Heart right ventricle (tissue), 16 donors: ENCODE measurements around the gene CACNA1A. TPM values are rescaled to one million over a fixed set of nuclear protein-coding genes. Genes with fewer than 3 reads are reported as not detected.
"Not testable (repeated sequence)": the region's sequence is repeated elsewhere in the genome, so short reads cannot be mapped to it uniquely, and the experiment has no call there.

Experiments
- ATAC-seq, 8 donors: fragments of 200-7000 bp; cut with Tn5 transposase; one replicate each; pipeline ENCODE4 v1.9.1; 2020; ENCODE audit warnings: mild to moderate bottlenecking in 8 of 8, moderate library complexity in 8 of 8, moderate number of reproducible peaks in 1 of 8
- DNase-seq, 2 donors: peaks; one replicate each; pipeline ENCODE4 v3.0.0-alpha.2; 2020
- H3K27ac ChIP-seq, 10 donors: fragments of 200-600 bp; sonication (generic) in 2 of 10; one replicate each; pipeline versions ENCODE4 v1.5.0 to v1.8.0; 2020 to 2022; ENCODE audit warnings: mild to moderate bottlenecking in 3 of 10
- H3K27me3 ChIP-seq, 7 donors: fragments of 200-600 bp; one replicate each; pipeline ENCODE4 v1.8.0; 2021 to 2022; ENCODE audit warnings: mild to moderate bottlenecking in 2 of 7
- H3K36me3 ChIP-seq, 9 donors: fragments of 200-600 bp; sonication (generic) in 1 of 9; one replicate each; pipeline versions ENCODE4 v1.5.0 to v1.8.0; 2020 to 2022; ENCODE audit warnings: mild to moderate bottlenecking in 2 of 9
- H3K4me1 ChIP-seq, 9 donors: fragments of 200-600 bp; sonication (generic) in 1 of 9; one replicate each; pipeline versions ENCODE4 v1.5.0 to v1.8.0; 2020 to 2022; ENCODE audit warnings: mild to moderate bottlenecking in 4 of 9
- H3K4me3 ChIP-seq, 10 donors: fragments of 200-600 bp; sonication (generic) in 2 of 10; one replicate each; pipeline versions ENCODE4 v1.5.0 to v1.8.0; 2020 to 2022; ENCODE audit warnings: mild to moderate bottlenecking in 7 of 10, moderate library complexity in 2 of 10
- H3K9me3 ChIP-seq, 11 donors: fragments of 200-600 bp in 10 of 11; sonication (generic) in 2 of 11; one replicate each; pipeline versions ENCODE4 v1.5.0 to v1.8.0; 2013 to 2022; ENCODE audit warnings: mild to moderate bottlenecking in 2 of 11, control low read depth in 1 of 11, moderate library complexity in 1 of 11
- WGBS, 2 donors: extraction: QIAGEN DNeasy Blood & Tissue Kit; methylation state at CpG; one replicate each; pipeline ENCODE4 v1.1.7; 2013; ENCODE audit warnings: inconsistent platforms in 1 of 2; 5-methylcytosine and 5-hydroxymethylcytosine counted together
- intact Hi-C, 10 donors: fragments of 100-400 bp; cut with DNase I; formaldehyde crosslinking; loops; one replicate each; pipeline versions ENCODE4 v1.11.1 to v1.14.2; 2022
- polyA plus RNA-seq, 2 donors: library from polyadenylated mRNA; stranded (reverse); fragments of 200-250 nt; gene quantifications; one replicate each; pipeline ENCODE4 v1.2.3, GENCODE V29; 2013
- total RNA-seq, 10 donors: library from RNA; stranded (reverse); fragmentation: NEBNext Ultra II Directional in 3 of 10; extraction: Animal tissue kit (Norgen Biotek cat#: 25700) in 3 of 10; gene quantifications; one replicate each; pipeline versions ENCODE4 v1.2.1 to v1.2.4, GENCODE V29; 2021 to 2023
- TF ChIP-seq, protein P1 (sequence below), 9 donors: fragments of 200-600 bp; sonication (generic) in 2 of 9; IDR thresholded peaks; one replicate each; pipeline versions ENCODE4 v1.5.0 to v1.8.0; 2021 to 2022; ENCODE audit warnings: antibody characterized with exemption in 9 of 9, mild to moderate bottlenecking in 5 of 9, moderate library complexity in 1 of 9
- donor health status: Arrhythmogenic right ventricular cardiomyopathy.
- donor health status: ischemic (EF 13 %, LVEDD 7.1; RV severe dilation, severe dysfunction).
- donor health status: healthy with polysubstance abuse.
- donor health status: DM: no; HTN: yes; CAD: no.
- donor health status: DM: no; HTN: no; CAD: no.
- donor health status: ischemic (EF 25% LVEDD 6.9; RV normal size, moderate dysfunction).
- donor health status: ischemic (EF 25% LVEDD 5.7; RV mildly dilated, moderate dysfunction).
- donor health status: healthy.
- donor health status: DM: yes; HTN: yes; CAD: no.
- donor health status: Ischemic cardiomyopathy.
- donor health status: ischemic (EF 35%, LVEDD 5.7; RV mildly dilated, moderate dysfunction).
- donor health status: nonischemic (EF 11% LVEDD 7.7; RV severe dilation, severe dysfunction).
- donor health status: DM: yes; HTN: yes; CAD: no.
- donor health status: PGD.
- donor health status: ischemic (EF 29% LVEDD 5.4; RV normal size, mild dysfunction).
- donor health status: nonischemic (EF 23%, LVEDD 6.1; RV moderate dilation, normal function).

Gene CACNA1A
- total and polyA plus RNA-seq, 12 donors: 0.21 to 2.3 (median 0.66) TPM

DNA sequence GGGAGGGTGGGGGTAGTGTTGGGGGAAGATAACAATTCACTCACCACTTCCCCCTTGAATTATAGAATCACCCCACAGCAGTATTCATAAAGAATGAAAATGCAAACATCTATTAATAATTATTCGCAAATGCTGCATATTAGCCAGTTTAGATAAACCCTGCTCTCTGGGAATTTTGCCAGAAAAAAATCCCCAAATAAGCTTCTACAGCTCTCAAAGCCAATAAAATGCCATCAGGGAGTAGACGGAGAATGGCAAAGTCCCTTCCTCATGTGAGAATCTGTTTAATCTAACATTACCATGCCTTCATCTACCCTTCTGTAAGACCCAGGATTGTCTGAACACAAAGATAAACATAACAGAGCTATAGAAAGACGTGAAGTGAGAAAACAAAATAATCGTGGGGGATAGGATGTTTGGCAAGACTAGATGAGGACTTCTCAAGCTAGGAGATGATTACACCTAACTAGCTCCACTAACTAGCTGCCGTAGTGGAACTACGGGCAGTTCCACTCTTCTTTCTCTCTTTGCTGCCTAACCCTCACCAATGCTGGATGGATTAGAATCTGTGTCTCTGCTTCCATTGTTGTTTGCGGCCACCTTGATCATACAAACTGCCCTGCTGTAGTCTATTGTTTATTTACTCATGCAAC is 32.4 kb upstream of the CACNA1A start:
- Histone ChIP-seq H3K36me3 (no peaks in the 10 kb centered on the region), H3K4me1 (no peaks in the 10 kb centered on the region), H3K9me3 (peaks cover 0 to 16% (median 0%) of the 10 kb centered on the region in 11 donors), H3K4me3 (no peak overlapping the region), H3K27me3 (peaks cover 0 to 30% (median 7%) of the 10 kb centered on the region in 7 donors), H3K27ac (no peak overlapping the region)
- intact Hi-C loops: no loop called here
- WGBS, 2 donors: 59 to 67% methylated on average over 7 of the region's 7 CpGs
- TF ChIP-seq, protein P1, sequence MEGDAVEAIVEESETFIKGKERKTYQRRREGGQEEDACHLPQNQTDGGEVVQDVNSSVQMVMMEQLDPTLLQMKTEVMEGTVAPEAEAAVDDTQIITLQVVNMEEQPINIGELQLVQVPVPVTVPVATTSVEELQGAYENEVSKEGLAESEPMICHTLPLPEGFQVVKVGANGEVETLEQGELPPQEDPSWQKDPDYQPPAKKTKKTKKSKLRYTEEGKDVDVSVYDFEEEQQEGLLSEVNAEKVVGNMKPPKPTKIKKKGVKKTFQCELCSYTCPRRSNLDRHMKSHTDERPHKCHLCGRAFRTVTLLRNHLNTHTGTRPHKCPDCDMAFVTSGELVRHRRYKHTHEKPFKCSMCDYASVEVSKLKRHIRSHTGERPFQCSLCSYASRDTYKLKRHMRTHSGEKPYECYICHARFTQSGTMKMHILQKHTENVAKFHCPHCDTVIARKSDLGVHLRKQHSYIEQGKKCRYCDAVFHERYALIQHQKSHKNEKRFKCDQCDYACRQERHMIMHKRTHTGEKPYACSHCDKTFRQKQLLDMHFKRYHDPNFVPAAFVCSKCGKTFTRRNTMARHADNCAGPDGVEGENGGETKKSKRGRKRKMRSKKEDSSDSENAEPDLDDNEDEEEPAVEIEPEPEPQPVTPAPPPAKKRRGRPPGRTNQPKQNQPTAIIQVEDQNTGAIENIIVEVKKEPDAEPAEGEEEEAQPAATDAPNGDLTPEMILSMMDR (IDR thresholded peaks at IDR 0.05): no peak
- ATAC-seq (no peak), DNase-seq (no peak)

DNA sequence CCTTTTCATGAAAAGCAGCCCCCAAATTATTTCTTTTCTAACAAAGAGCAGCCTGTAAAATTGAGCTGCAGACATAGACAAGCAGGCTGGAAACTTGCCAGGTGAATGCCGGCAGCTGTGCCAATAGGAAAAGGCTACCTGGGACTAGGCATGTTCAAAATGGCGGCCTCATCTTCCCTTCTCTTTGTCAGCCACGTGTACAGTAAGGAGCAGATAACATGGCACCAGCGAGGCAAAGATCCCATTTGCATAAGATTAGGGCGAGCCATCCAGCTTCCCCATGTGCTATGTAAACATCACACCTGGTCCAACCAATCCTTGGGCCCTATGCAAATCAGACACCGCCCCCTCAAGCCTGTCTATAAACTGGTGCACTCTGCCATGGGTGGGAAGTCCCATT is 31.2 kb upstream of the CACNA1A start:
- Histone ChIP-seq H3K4me1 (no peaks in the 10 kb centered on the region), H3K9me3 (peaks cover 0 to 8% (median 0%) of the 10 kb centered on the region in 11 donors), H3K27me3 (peaks cover 0 to 37% (median 10%) of the 10 kb centered on the region in 7 donors), H3K27ac (no peak overlapping the region), H3K4me3 (no peak overlapping the region), H3K36me3 (no peaks in the 10 kb centered on the region)
- 43 to 51% methylated on average over 6 of the region's 6 CpGs for WGBS, 2 donors
- intact Hi-C loops: no loop called here
- ATAC-seq: no peak
- TF ChIP-seq, protein P1 (IDR thresholded peaks at IDR 0.05): no peak
- no peak for DNase-seq

DNA sequence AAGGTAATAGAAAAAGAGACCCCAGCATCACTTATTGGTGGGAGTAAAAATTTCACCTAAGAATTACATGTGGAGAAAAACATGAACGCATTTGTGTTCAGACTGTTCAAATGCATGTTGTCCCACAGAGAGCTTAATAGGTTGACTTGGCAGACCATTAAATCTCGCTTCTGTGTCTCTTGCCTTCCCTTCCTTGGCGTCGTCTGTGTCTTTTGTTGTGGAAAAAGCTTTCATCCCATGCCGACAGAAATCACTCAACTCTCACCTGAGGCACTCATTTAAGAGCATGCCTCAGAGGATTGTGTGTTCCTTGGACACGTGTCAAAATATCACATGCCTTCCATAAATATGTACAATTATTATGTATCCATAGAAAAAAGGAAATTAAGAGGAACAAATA is 24.4 kb upstream of the CACNA1A start:
- intact Hi-C loops: no loop called here
- DNase-seq (no peak), ATAC-seq (no peak)
- Histone ChIP-seq H3K9me3 (peaks cover 0 to 5% (median 0%) of the 10 kb centered on the region in 11 donors), H3K36me3 (no peaks in the 10 kb centered on the region), H3K27ac (no peak overlapping the region), H3K4me3 (no peak overlapping the region), H3K27me3 (peaks cover 0 to 46% (median 10%) of the 10 kb centered on the region in 7 donors), H3K4me1 (no peaks in the 10 kb centered on the region)
- 24 to 33% methylated on average over 6 of the region's 6 CpGs for WGBS, 2 donors
- TF ChIP-seq, protein P1 (IDR thresholded peaks at IDR 0.05): no peak

DNA sequence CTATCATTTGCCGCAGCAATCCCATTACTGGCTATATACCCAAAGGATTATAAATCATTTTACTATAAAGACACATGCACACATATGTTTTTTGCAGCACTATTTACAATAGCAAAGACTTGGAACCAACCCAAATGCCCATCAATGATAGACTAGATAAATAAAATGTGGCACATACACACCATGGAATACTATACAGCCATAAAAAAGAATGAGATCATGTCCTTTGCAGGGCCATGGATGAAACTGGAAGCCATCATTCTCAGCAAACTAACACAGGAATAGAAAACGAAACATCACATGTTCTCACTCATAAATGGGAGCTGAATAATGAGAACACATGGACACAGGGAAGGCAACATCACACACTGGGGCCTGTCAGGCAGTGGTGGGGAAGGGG is 23.4 kb upstream of the CACNA1A start:
- peaks cover 0 to 44% (median 14%) of the 10 kb centered on the region in 7 donors for H3K27me3 ChIP-seq
- H3K9me3 ChIP-seq, ATAC-seq, H3K4me1 ChIP-seq, H3K4me3 ChIP-seq, intact Hi-C loops, H3K27ac ChIP-seq, DNase-seq, H3K36me3 ChIP-seq: not testable (repeated sequence)
- 78 to 79% methylated on average over 2 of the region's 2 CpGs for WGBS, 2 donors

DNA sequence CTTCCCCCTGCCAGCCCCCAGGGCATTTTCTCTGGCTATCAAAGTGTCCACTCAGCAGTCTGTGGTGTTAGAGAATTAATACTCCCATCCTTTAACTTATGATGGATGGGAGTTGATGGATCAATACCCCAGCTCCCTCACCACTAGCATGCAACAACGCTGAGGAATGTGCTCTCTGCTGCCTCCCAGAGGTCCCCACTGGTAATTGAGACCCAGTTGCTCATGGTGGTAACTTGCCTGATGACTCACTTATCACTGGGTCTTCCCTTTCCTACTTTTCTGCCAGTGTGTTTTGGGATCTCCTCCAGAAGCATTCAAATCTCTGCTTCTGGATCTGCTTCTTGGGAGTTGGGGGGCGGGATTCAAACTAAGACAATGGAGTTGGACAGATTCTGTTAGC is 20.3 kb upstream of the CACNA1A start:
- intact Hi-C loops: no loop called here
- no peak for ATAC-seq
- no peak overlapping the region for H3K27ac ChIP-seq
- H3K4me3 ChIP-seq: no peak overlapping the region
- TF ChIP-seq, protein P1 (IDR thresholded peaks at IDR 0.05): peak in 1 of 9 donors; percentile 29
- peaks cover 0 to 33% (median 16%) of the 10 kb centered on the region in 7 donors for H3K27me3 ChIP-seq
- DNase-seq: no peak
- WGBS, 2 donors: 9 to 10% methylated on average over 2 of the region's 2 CpGs
- peaks cover 0 to 8% (median 0%) of the 10 kb centered on the region in 11 donors for H3K9me3 ChIP-seq
- H3K4me1 ChIP-seq: no peaks in the 10 kb centered on the region
- H3K36me3 ChIP-seq: no peaks in the 10 kb centered on the region
